IMR-90 (cell line): ENCODE measurements around the gene TDRD5. TPM values are rescaled to one million over a fixed set of nuclear protein-coding genes. Genes with fewer than 3 reads are reported as not detected.

Experiments
- ATAC-seq: fragments of 200-7000 bp; cut with Tn5 transposase; 2 replicates; pipeline ENCODE4 v1.9.1; 2020; ENCODE audit warnings: low read depth, mild to moderate bottlenecking, moderate library complexity
- BruUV-seq: library from RNA; stranded (reverse); fragments of 400-500 nt; replicated peaks from 2 replicates; lab custom pipeline; 2021; lab: Mats Ljungman, UMichigan
- CTCF ChIA-PET: fragments of 300-600 bp; formaldehyde crosslinking; extraction: SDS; loops from one replicate; lab custom pipeline; 2021; ENCODE audit warnings: antibody characterized with exemption; lab: Yijun Ruan, JAX
- POLR2A ChIA-PET: fragments of 300-600 bp; sonication (Branson Sonifier 250); formaldehyde crosslinking; loops from one replicate; lab custom pipeline; 2022; ENCODE audit warnings: antibody characterized with exemption; ENCODE audit not compliant: unreplicated experiment; lab: Charles Lee
- DNase-seq: peaks from one replicate; pipeline ENCODE4 v3.0.0; 2013
- H2AFZ ChIP-seq: replicated peaks from 2 replicates; pipeline ENCODE3; 2013; ENCODE audit warnings: low read length, mild to moderate bottlenecking; ENCODE audit not compliant: poor library complexity
- H2AK5ac ChIP-seq: 2 replicates; pipeline ENCODE4 v1.6.1; 2013; ENCODE audit warnings: low read depth, low read length, inconsistent platforms
- H2AK9ac ChIP-seq: replicated peaks from 2 replicates; pipeline ENCODE3; 2013; ENCODE audit warnings: mild to moderate bottlenecking, low read depth, low read length, moderate library complexity; ENCODE audit not compliant: poor library complexity
- H2BK120ac ChIP-seq: 2 replicates; pipeline ENCODE4 v1.6.1; 2013; ENCODE audit warnings: low read depth, low read length, inconsistent platforms
- H2BK15ac ChIP-seq: 3 replicates; pipeline ENCODE4 v1.6.1; 2013; ENCODE audit warnings: low read depth, low read length, inconsistent platforms
- H2BK20ac ChIP-seq: 2 replicates; pipeline ENCODE4 v1.6.1; 2013; ENCODE audit warnings: low read depth, mild to moderate bottlenecking, inconsistent platforms, low read length, moderate library complexity
- H2BK5ac ChIP-seq: 2 replicates; pipeline ENCODE4 v1.6.1; 2013; ENCODE audit warnings: mild to moderate bottlenecking, low read depth, low read length, inconsistent platforms; ENCODE audit not compliant: poor library complexity, severe bottlenecking
- H3K14ac ChIP-seq: replicated peaks from 2 replicates; pipeline ENCODE4 v1.6.1; 2013; ENCODE audit warnings: low read depth, low read length, inconsistent platforms
- H3K18ac ChIP-seq: 2 replicates; pipeline ENCODE4 v1.6.1; 2013; ENCODE audit warnings: low read depth, low read length, control low read depth
- H3K23ac ChIP-seq: 2 replicates; pipeline ENCODE4 v1.6.1; 2013; ENCODE audit warnings: low read depth, low read length, inconsistent platforms
- H3K27ac ChIP-seq: 2 replicates; pipeline ENCODE4 v1.5.1; 2013; ENCODE audit warnings: mild to moderate bottlenecking, control low read depth, low read length; ENCODE audit not compliant: insufficient read depth
- H3K27me3 ChIP-seq: 2 replicates; pipeline ENCODE4 v1.6.1; 2013; ENCODE audit warnings: low read length; ENCODE audit not compliant: control insufficient read depth, insufficient read depth
- H3K36me3 ChIP-seq: 2 replicates; pipeline ENCODE4 v1.6.1; 2013; ENCODE audit warnings: low read length, mixed read lengths; ENCODE audit not compliant: control insufficient read depth, insufficient read depth
- H3K4ac ChIP-seq: 2 replicates; pipeline ENCODE4 v1.6.1; 2013; ENCODE audit warnings: low read depth, low read length, inconsistent platforms
- H3K4me1 ChIP-seq: 2 replicates; pipeline ENCODE4 v1.6.1; 2013; ENCODE audit warnings: low read length, mixed read lengths; ENCODE audit not compliant: control insufficient read depth, insufficient read depth
- H3K4me2 ChIP-seq: 2 replicates; pipeline ENCODE4 v1.6.1; 2013; ENCODE audit warnings: low read depth, mild to moderate bottlenecking, control low read depth, low read length, moderate library complexity
- H3K4me3 ChIP-seq: 2 replicates; pipeline ENCODE4 v1.5.1; 2013; ENCODE audit warnings: low read depth, mild to moderate bottlenecking, control low read depth, low read length, moderate library complexity; ENCODE audit not compliant: insufficient read depth
- H3K56ac ChIP-seq: 2 replicates; pipeline ENCODE4 v1.6.1; 2013; ENCODE audit warnings: low read length, inconsistent platforms; ENCODE audit not compliant: insufficient read depth; ENCODE audit errors: extremely low read depth
- H3K79me1 ChIP-seq, 2 experiments: 2 replicates each; pipeline ENCODE4 v1.6.1; 2013; ENCODE audit warnings: low read length in 2 of 2, inconsistent platforms in 1 of 2, low read depth in 1 of 2
- H3K9ac ChIP-seq: 2 replicates; pipeline ENCODE4 v1.6.1; 2013; ENCODE audit warnings: low read depth, low read length, control low read depth
- H3K9me1 ChIP-seq: 2 replicates; pipeline ENCODE4 v1.6.1; 2013; ENCODE audit warnings: low read length, inconsistent platforms; ENCODE audit not compliant: insufficient read depth
- H3K9me3 ChIP-seq: 2 replicates; pipeline ENCODE4 v1.6.1; 2013; ENCODE audit warnings: low read length; ENCODE audit not compliant: control insufficient read depth, insufficient read depth
- H4K20me1 ChIP-seq: 2 replicates; pipeline ENCODE4 v1.6.1; 2013; ENCODE audit warnings: low read length, inconsistent platforms; ENCODE audit not compliant: insufficient read depth
- H4K5ac ChIP-seq: 2 replicates; pipeline ENCODE4 v1.6.1; 2013; ENCODE audit warnings: mild to moderate bottlenecking, low read depth, low read length, control low read depth
- H4K8ac ChIP-seq, 2 experiments: 2 replicates each; pipeline ENCODE4 v1.6.1; 2013; ENCODE audit warnings: low read depth in 2 of 2, low read length in 2 of 2, control low read depth in 1 of 2, inconsistent platforms in 1 of 2
- H4K91ac ChIP-seq: 2 replicates; pipeline ENCODE4 v1.6.1; 2013; ENCODE audit warnings: low read depth, low read length, inconsistent platforms; ENCODE audit not compliant: insufficient read depth
- BHLHE40 ChIP-seq: fragments of 150-350 bp; IDR thresholded peaks from 2 replicates; pipeline ENCODE4 v1.6.1; 2016; ENCODE audit warnings: mild to moderate bottlenecking, low read depth, low read length
- CEBPB ChIP-seq: IDR thresholded peaks from 2 replicates; pipeline ENCODE4 v1.6.1; 2012; ENCODE audit warnings: low read depth, low read length, improper control_type of control experiment
- CHD1 ChIP-seq: IDR thresholded peaks from 2 replicates; pipeline ENCODE4 v1.6.1; 2012; ENCODE audit warnings: low read depth, low read length, improper control_type of control experiment
- CTCF ChIP-seq: conservative IDR thresholded peaks from 2 replicates; pipeline ENCODE4 v1.5.1; 2012; ENCODE audit warnings: mild to moderate bottlenecking, low read depth, low read length, improper control_type of control experiment
- FOS ChIP-seq: fragments of 150-350 bp; IDR thresholded peaks from 2 replicates; pipeline ENCODE4 v1.6.1; 2016; ENCODE audit warnings: low read depth, low read length
- MAFK ChIP-seq: IDR thresholded peaks from 2 replicates; pipeline ENCODE4 v1.6.1; 2012; ENCODE audit warnings: low read depth, low read length, improper control_type of control experiment
- MAZ ChIP-seq: IDR thresholded peaks from 2 replicates; pipeline ENCODE4 v1.6.1; 2012; ENCODE audit warnings: low read depth, mild to moderate bottlenecking, low read length, improper control_type of control experiment, moderate library complexity, borderline replicate concordance
- MXI1 ChIP-seq: IDR thresholded peaks from 2 replicates; pipeline ENCODE4 v1.6.1; 2012; ENCODE audit warnings: low read depth, mild to moderate bottlenecking, low read length, moderate library complexity, borderline replicate concordance
- NFE2L2 ChIP-seq: fragments of 150-350 bp; IDR thresholded peaks from 2 replicates; pipeline ENCODE4 v1.6.1; 2016; ENCODE audit warnings: low read depth, mild to moderate bottlenecking, low read length
- POLR2A ChIP-seq: IDR thresholded peaks from 2 replicates; pipeline ENCODE4 v1.6.1; 2012; ENCODE audit warnings: mild to moderate bottlenecking, low read depth, low read length
- RAD21 ChIP-seq: IDR thresholded peaks from 2 replicates; pipeline ENCODE4 v1.6.1; 2012; ENCODE audit warnings: low read length, improper control_type of control experiment
- RCOR1 ChIP-seq: IDR thresholded peaks from 2 replicates; pipeline ENCODE4 v1.6.1; 2012; ENCODE audit warnings: mild to moderate bottlenecking, low read length, improper control_type of control experiment; ENCODE audit not compliant: insufficient replicate concordance
- RFX5 ChIP-seq: IDR thresholded peaks from 2 replicates; pipeline ENCODE4 v1.8.0; 2012; ENCODE audit warnings: low read depth, mild to moderate bottlenecking, low read length, moderate library complexity
- SMC3 ChIP-seq: fragments of 150-350 bp; IDR thresholded peaks from 2 replicates; pipeline ENCODE4 v1.6.1; 2016; ENCODE audit warnings: low read depth, mild to moderate bottlenecking, antibody characterized with exemption, low read length, moderate library complexity
- WGBS, 2 experiments: methylation state at CpG; one replicate each; pipeline versions ENCODE4 v1.1.5 to v1.1.7; 2013; ENCODE audit warnings: missing lambda C conversion rate in 2 of 2; ENCODE audit not compliant: insufficient read length in 1 of 2; ENCODE audit errors: extremely low coverage in 2 of 2; 5-methylcytosine and 5-hydroxymethylcytosine counted together
- dilution Hi-C: fragments of 300-500 bp; cut with HindIII; formaldehyde crosslinking; loops from one replicate; pipeline ENCODE4 v1.14.3; 2018; ENCODE audit warnings: low sequenced_read_pairs; ENCODE audit not compliant: unreplicated experiment
- in situ Hi-C: fragments of 300-500 bp; cut with MboI; formaldehyde crosslinking; loops from 3 replicates; pipeline ENCODE4 v1.14.3; 2019; ENCODE audit warnings: low sequenced_read_pairs, inconsistent platforms, mixed read lengths
- intact Hi-C: fragments of 100-400 bp; cut with micrococcal nuclease; formaldehyde crosslinking; loops from 2 replicates; pipeline ENCODE4 v1.10.0; 2022
- polyA plus RNA-seq, 3 experiments: library from polyadenylated mRNA; depleted of rRNA; stranded (reverse); fragments of >200 nt; gene quantifications; 2 replicates each; pipeline ENCODE4 v1.2.3, GENCODE V29; 2012; ENCODE audit warnings: low replicate concordance in 1 of 3
- total RNA-seq: library from RNA; depleted of rRNA; stranded (reverse); fragments of >200 nt; gene quantifications from 2 replicates; pipeline ENCODE4 v1.2.3, GENCODE V29; 2012
- TF ChIP-seq, protein P1 (sequence below): fragments of 150-350 bp; IDR thresholded peaks from 2 replicates; pipeline ENCODE4 v1.6.1; 2017; ENCODE audit warnings: mild to moderate bottlenecking, antibody characterized with exemption, low read length, low read depth

TDRD5 gene
- total and polyA plus RNA-seq, 2 of the 4 experiments (the other 2 are of a cell fraction): not detected

GRCh38 chr1:179598631-179599030 lies 7.0 kb downstream of the TDRD5 start:
- TF ChIP-seq POLR2A (no peak), MAFK (no peak), NFE2L2 (no peak), MAZ (no peak), CHD1 (no peak), RCOR1 (no peak), SMC3 (no peak), FOS (no peak), BHLHE40 (no peak), RFX5 (no peak), CEBPB (no peak), RAD21 (no peak), CTCF (no peak), MXI1 (no peak)
- TF ChIP-seq, protein P1, sequence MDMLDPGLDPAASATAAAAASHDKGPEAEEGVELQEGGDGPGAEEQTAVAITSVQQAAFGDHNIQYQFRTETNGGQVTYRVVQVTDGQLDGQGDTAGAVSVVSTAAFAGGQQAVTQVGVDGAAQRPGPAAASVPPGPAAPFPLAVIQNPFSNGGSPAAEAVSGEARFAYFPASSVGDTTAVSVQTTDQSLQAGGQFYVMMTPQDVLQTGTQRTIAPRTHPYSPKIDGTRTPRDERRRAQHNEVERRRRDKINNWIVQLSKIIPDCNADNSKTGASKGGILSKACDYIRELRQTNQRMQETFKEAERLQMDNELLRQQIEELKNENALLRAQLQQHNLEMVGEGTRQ: no peak
- intact Hi-C loops (loop anchor here (5.0 kb wide), 1 partner anchor 346 kb away; no protein-coding TSS in a partner anchor), dilution Hi-C loops (no loop called here), in situ Hi-C loops (loop anchor here (25.0 kb wide), 1 partner anchor 336 kb away; no protein-coding TSS in a partner anchor)
- H3K18ac ChIP-seq: no peak overlapping the region
- peaks cover 3% of the 10 kb centered on the region for H3K27me3 ChIP-seq
- no peak for DNase-seq
- no peak overlapping the region for H2AFZ ChIP-seq
- no peak overlapping the region for H3K4ac ChIP-seq
- H3K4me3 ChIP-seq: no peak overlapping the region
- no peak overlapping the region for H2AK5ac ChIP-seq
- no peak overlapping the region for H4K5ac ChIP-seq
- H3K27ac ChIP-seq: no peak overlapping the region
- no CpG with 5 or more reads among the region's 1 CpG for WGBS, 2 experiments
- H3K56ac ChIP-seq: no peak overlapping the region
- no peak for ATAC-seq
- H3K4me2 ChIP-seq: no peak overlapping the region
- no peaks in the 10 kb centered on the region for H3K79me1 ChIP-seq
- BruUV-seq: no TSS peak
- no peak overlapping the region for H3K14ac ChIP-seq
- POLR2A ChIA-PET: interaction anchor here (0.6 kb wide), 1 partner anchor 573 kb away, joined by 9 read pairs; no protein-coding TSS in a partner anchor
- H2BK20ac ChIP-seq: no peak overlapping the region
- no peaks in the 10 kb centered on the region for H3K36me3 ChIP-seq
- H2BK5ac ChIP-seq: no peak overlapping the region
- no peaks in the 10 kb centered on the region for H3K4me1 ChIP-seq
- H4K8ac ChIP-seq: no peak overlapping the region
- H2BK120ac ChIP-seq: no peak overlapping the region
- H3K9ac ChIP-seq: no peak overlapping the region
- H2BK15ac ChIP-seq: no peak overlapping the region
- H4K20me1 ChIP-seq: no peaks in the 10 kb centered on the region
- CTCF ChIA-PET: interaction anchor here (0.6 to 1.0 kb wide), 3 partner anchors 197 to 348 kb away, joined by 3 to 4 read pairs (median 3); no protein-coding TSS in a partner anchor
- H4K91ac ChIP-seq: no peak overlapping the region
- H3K9me3 ChIP-seq: no peaks in the 10 kb centered on the region
- H3K9me1 ChIP-seq: no peaks in the 10 kb centered on the region
- no peak overlapping the region for H3K23ac ChIP-seq
- H2AK9ac ChIP-seq: no peak overlapping the region
